Endothelial cell of umbilical vein (primary cell): Measurements from ENCODE around the gene TNS1. TPM values are rescaled to one million over a fixed set of nuclear protein-coding genes. Genes with fewer than 3 reads are reported as not detected.

Experiments
- BruUV-seq: library from RNA; stranded (reverse); fragments of 400-500 nt; replicated peaks from 2 replicates; lab custom pipeline; 2021; lab: Mats Ljungman, UMichigan
- CTCF ChIA-PET: fragments of 300-600, 350-600 bp; sonication (Branson Sonifier 250); formaldehyde crosslinking; loops from one replicate; lab custom pipeline; 2021; ENCODE audit warnings: antibody characterized with exemption, inconsistent platforms; lab: Charles Lee
- POLR2A ChIA-PET: fragments of 300-600, 350-600 bp; sonication (Branson Sonifier 250); formaldehyde crosslinking; loops from one replicate; lab custom pipeline; 2021; ENCODE audit warnings: antibody characterized with exemption, inconsistent platforms; lab: Charles Lee
- DNase-seq: peaks from one replicate; pipeline ENCODE4 v3.0.0-alpha.2; 2011; ENCODE audit warnings: low read depth, low spot score
- FAIRE-seq: peaks from 2 replicates; lab custom pipeline; 2011; peaks lifted over from hg19 to GRCh38; lab: Jason Lieb, UNC
- H2AFZ ChIP-seq: 2 replicates; pipeline ENCODE4 v1.6.0; 2012; ENCODE audit warnings: low read depth, low read length, control low read depth, inconsistent platforms
- H3K27ac ChIP-seq: 2 replicates; pipeline ENCODE4 v1.5.1; 2011; ENCODE audit warnings: low read depth, mild to moderate bottlenecking, control low read depth, low read length, moderate library complexity; ENCODE audit not compliant: insufficient read depth
- H3K27me3 ChIP-seq, 2 experiments: 2 replicates each; pipeline versions ENCODE4 v1.6.0 to v1.6.1; 2011; ENCODE audit warnings: low read length in 2 of 2, mixed read lengths in 1 of 2; ENCODE audit not compliant: control insufficient read depth in 2 of 2, insufficient read depth in 2 of 2
- H3K36me3 ChIP-seq, 2 experiments: 2 replicates in 1 of 2; 3 replicates in 1 of 2; pipeline ENCODE4 v1.5.1; 2011; ENCODE audit warnings: low read length in 2 of 2, mild to moderate bottlenecking in 1 of 2, moderate library complexity in 1 of 2; ENCODE audit not compliant: control insufficient read depth in 2 of 2, insufficient read depth in 2 of 2; ENCODE audit errors: extremely low read depth in 1 of 2
- H3K4me1 ChIP-seq: 3 replicates; pipeline ENCODE4 v1.5.1; 2011; ENCODE audit warnings: mild to moderate bottlenecking, low read length; ENCODE audit not compliant: control insufficient read depth, insufficient read depth; ENCODE audit errors: extremely low read depth
- H3K4me2 ChIP-seq: 2 replicates; pipeline ENCODE4 v1.6.1; 2011; ENCODE audit warnings: low read length, control low read depth, mixed read lengths; ENCODE audit not compliant: insufficient read depth
- H3K4me3 ChIP-seq, 3 experiments: fragments of 200-600 bp in 1 of 3; sonication (generic), shearing (Covaris generic) in 1 of 3; replicated peaks in 1 of 3; 2 replicates each; pipeline ENCODE4 v1.5.1; 2011 to 2016; ENCODE audit warnings: control low read depth in 3 of 3, low read length in 3 of 3, mild to moderate bottlenecking in 2 of 3, inconsistent platforms in 1 of 3, low read depth in 1 of 3, moderate library complexity in 1 of 3; ENCODE audit not compliant: insufficient read depth in 1 of 3
- H3K79me2 ChIP-seq: 2 replicates; pipeline ENCODE4 v1.6.0; 2012; ENCODE audit warnings: low read length, inconsistent platforms; ENCODE audit not compliant: control insufficient read depth, insufficient read depth
- H3K9ac ChIP-seq: replicated peaks from 2 replicates; pipeline ENCODE3; 2011; ENCODE audit warnings: low read length, control low read depth; ENCODE audit not compliant: insufficient read depth; ENCODE audit errors: extremely low read depth
- H3K9me1 ChIP-seq: replicated peaks from 3 replicates; pipeline ENCODE4 v1.6.0; 2011; ENCODE audit warnings: mild to moderate bottlenecking, low read length; ENCODE audit not compliant: control insufficient read depth, insufficient read depth; ENCODE audit errors: extremely low read depth
- H3K9me3 ChIP-seq: replicated peaks from 2 replicates; pipeline ENCODE4 v1.5.1; 2012; ENCODE audit warnings: low read length, inconsistent platforms; ENCODE audit not compliant: control insufficient read depth, insufficient read depth
- H4K20me1 ChIP-seq: replicated peaks from 2 replicates; pipeline ENCODE3; 2011; ENCODE audit warnings: mild to moderate bottlenecking, low read length; ENCODE audit not compliant: control insufficient read depth, insufficient read depth; ENCODE audit errors: extremely low read depth
- EZH2 ChIP-seq: IDR thresholded peaks from 2 replicates; pipeline ENCODE4 v1.6.1; 2012; ENCODE audit warnings: borderline replicate concordance, low read depth, mild to moderate bottlenecking, moderate library complexity, low read length, inconsistent platforms; ENCODE audit not compliant: severe bottlenecking
- FOS ChIP-seq: IDR thresholded peaks from 2 replicates; pipeline ENCODE4 v1.6.1; 2011; ENCODE audit warnings: mild to moderate bottlenecking, low read length, moderate library complexity, borderline replicate concordance; ENCODE audit not compliant: insufficient read depth
- GATA2 ChIP-seq: IDR thresholded peaks from 2 replicates; pipeline ENCODE4 v1.7.0; 2011; ENCODE audit warnings: low read depth, mild to moderate bottlenecking, moderate library complexity, mixed read lengths, low read length; ENCODE audit not compliant: insufficient read length, insufficient read depth
- JUN ChIP-seq: IDR thresholded peaks from 2 replicates; pipeline ENCODE4 v1.6.1; 2011; ENCODE audit warnings: borderline replicate concordance, low read depth; ENCODE audit not compliant: insufficient read length, insufficient read depth
- MYC ChIP-seq: IDR thresholded peaks from one replicate; pipeline ENCODE4 v1.6.1; 2011; ENCODE audit warnings: mild to moderate bottlenecking, low read depth, low read length
- POLR2A ChIP-seq: IDR thresholded peaks from 2 replicates; pipeline ENCODE4 v1.6.1; 2012; ENCODE audit warnings: low read depth, mild to moderate bottlenecking, control low read depth, low read length
- POLR2AphosphoS5 ChIP-seq: IDR thresholded peaks from 2 replicates; pipeline ENCODE4 v1.6.1; 2012; ENCODE audit warnings: low read depth, mild to moderate bottlenecking, control low read depth, low read length, moderate library complexity; ENCODE audit not compliant: insufficient read depth
- dilution Hi-C: fragments of 300-500 bp; cut with MboI; formaldehyde crosslinking; loops from one replicate; pipeline ENCODE4 v1.15.0; 2019; ENCODE audit warnings: low sequenced_read_pairs; ENCODE audit not compliant: extremely low pct_ligation_motif_present
- intact Hi-C: fragments of 100-400 bp; cut with micrococcal nuclease; formaldehyde crosslinking; loops from one replicate; pipeline ENCODE4 v1.10.0; 2022
- polyA plus RNA-seq, 4 experiments: library from polyadenylated mRNA; depleted of rRNA in 3 of 4; stranded (reverse) in 3 of 4; unstranded in 1 of 4; fragments of >200 nt; gene quantifications; 2 replicates each; pipeline versions ENCODE4 v1.2.1 to v1.2.3, GENCODE V29; 2011 to 2012; ENCODE audit warnings: missing spikeins in 1 of 4
- total RNA-seq: library from RNA; stranded (reverse); gene quantifications from 2 replicates; pipeline ENCODE4 v1.2.3, GENCODE V29; 2021
- TF ChIP-seq, protein P1 (sequence below): IDR thresholded peaks from 2 replicates; pipeline ENCODE4 v1.6.1; 2011; ENCODE audit not compliant: insufficient read depth, insufficient read length
- TF ChIP-seq, protein P2 (sequence below), 2 donors: IDR thresholded peaks; 1 replicate in 1 of 2; 2 replicates in 1 of 2; pipeline ENCODE4 v1.5.1; 2011; ENCODE audit warnings: low read length in 2 of 2, mild to moderate bottlenecking in 2 of 2, moderate library complexity in 2 of 2, control low read depth in 1 of 2, inconsistent platforms in 1 of 2, low read depth in 1 of 2; ENCODE audit not compliant: insufficient read depth in 1 of 2; ENCODE audit errors: extremely low read depth in 1 of 2

The TNS1 gene
- total and polyA plus RNA-seq, 2 donors (not counting 3 experiments of a cell fraction or from before 2014, with no cell fraction given), result 11.0 to 52.1 TPM

DNA sequence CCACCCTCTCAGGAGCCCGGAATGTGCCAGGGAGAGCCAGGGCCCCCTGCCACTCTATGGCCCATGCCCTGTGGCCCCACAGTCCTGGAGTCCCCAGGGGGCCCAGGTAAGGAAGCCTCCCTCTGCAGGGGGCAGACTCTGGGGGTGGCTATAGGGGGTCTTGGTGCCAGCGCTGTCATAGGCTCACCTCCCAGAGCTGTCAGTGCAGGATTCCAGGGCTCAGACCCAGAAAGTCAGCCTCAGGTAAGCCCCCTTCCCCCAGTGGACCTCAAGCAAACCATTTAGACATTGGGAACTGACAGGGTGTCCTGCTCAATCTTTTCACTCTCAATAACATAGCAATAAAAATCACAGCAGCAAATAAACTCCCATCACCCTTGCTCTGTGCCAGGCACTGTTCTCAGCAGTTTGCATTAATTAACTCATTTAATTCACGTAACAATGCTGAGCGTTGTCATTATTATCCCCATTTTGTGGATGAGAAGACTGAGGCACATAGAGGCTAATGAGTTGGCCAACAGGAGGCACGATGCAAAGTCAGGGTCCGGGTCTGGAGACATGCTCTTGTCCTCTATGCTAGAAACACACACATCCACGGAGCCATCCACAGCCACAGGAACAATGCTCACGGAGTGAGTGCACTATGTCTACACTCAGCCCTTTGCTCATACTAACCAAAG, 79.6 kb downstream of the TNS1 start:
- H3K9ac ChIP-seq, result no peak overlapping the region
- peaks cover 17% of the 10 kb centered on the region for H3K4me1 ChIP-seq
- dilution Hi-C loops, result no loop called here

More for the DNA sequence above, 79.6 kb downstream of the TNS1 start:
- Histone ChIP-seq H3K27ac (no peak overlapping the region), H3K9me3 (no peaks in the 10 kb centered on the region), H3K79me2 (no peaks in the 10 kb centered on the region), H4K20me1 (no peaks in the 10 kb centered on the region), H2AFZ (no peak overlapping the region), H3K9me1 (no peaks in the 10 kb centered on the region), H3K4me3 (no peak overlapping the region), H3K27me3 (no peaks in the 10 kb centered on the region), H3K36me3 (no peaks in the 10 kb centered on the region), H3K4me2 (no peak overlapping the region)
- no TSS peak for BruUV-seq
- ChIA-PET POLR2A (no interaction called here), CTCF (no interaction called here)
- FAIRE-seq, result no peak
- no peak for DNase-seq
- TF ChIP-seq EZH2, result no peak
- TF ChIP-seq, protein P1, sequence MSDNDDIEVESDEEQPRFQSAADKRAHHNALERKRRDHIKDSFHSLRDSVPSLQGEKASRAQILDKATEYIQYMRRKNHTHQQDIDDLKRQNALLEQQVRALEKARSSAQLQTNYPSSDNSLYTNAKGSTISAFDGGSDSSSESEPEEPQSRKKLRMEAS, result no peak
- TF ChIP-seq, protein P2, sequence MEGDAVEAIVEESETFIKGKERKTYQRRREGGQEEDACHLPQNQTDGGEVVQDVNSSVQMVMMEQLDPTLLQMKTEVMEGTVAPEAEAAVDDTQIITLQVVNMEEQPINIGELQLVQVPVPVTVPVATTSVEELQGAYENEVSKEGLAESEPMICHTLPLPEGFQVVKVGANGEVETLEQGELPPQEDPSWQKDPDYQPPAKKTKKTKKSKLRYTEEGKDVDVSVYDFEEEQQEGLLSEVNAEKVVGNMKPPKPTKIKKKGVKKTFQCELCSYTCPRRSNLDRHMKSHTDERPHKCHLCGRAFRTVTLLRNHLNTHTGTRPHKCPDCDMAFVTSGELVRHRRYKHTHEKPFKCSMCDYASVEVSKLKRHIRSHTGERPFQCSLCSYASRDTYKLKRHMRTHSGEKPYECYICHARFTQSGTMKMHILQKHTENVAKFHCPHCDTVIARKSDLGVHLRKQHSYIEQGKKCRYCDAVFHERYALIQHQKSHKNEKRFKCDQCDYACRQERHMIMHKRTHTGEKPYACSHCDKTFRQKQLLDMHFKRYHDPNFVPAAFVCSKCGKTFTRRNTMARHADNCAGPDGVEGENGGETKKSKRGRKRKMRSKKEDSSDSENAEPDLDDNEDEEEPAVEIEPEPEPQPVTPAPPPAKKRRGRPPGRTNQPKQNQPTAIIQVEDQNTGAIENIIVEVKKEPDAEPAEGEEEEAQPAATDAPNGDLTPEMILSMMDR (IDR thresholded peaks at IDR 0.05; ENCODE audit: extremely low read depth in 1 of 2, insufficient read depth in 1 of 2, low read depth in 1 of 2, low read length in 2 of 2), result no peak
- TF ChIP-seq JUN, result no peak
- TF ChIP-seq FOS, result no peak
- TF ChIP-seq POLR2AphosphoS5, result no peak
- no peak for TF ChIP-seq POLR2A
- TF ChIP-seq GATA2, result no peak
- no peak for TF ChIP-seq MYC
- intact Hi-C loops, result no loop called here
